GM19397 (cell line): ENCODE results near the gene GPR143.

Source experiments
- ATAC-seq: cut with Tn5 transposase; IDR thresholded peaks from one replicate; pipeline ENCODE4 v1.9.1; 2021; ENCODE audit warnings: mild to moderate bottlenecking, moderate library complexity; ENCODE audit not compliant: unreplicated experiment

The GPR143 gene

GRCh38 chrX:9676306-9676705 lies 89.3 kb downstream of the GPR143 start:
- no peak for ATAC-seq
